Activated CD4-positive, alpha-beta T cell treated with anti-CD3 and anti-CD28 coated beads for 48 hours (primary cell): ENCODE data around the gene ZC3H7B.
"Not testable (repeated sequence)": the region's sequence is repeated elsewhere in the genome, so short reads cannot be mapped to it uniquely, and the experiment has no call there.

Experiments
- DNase-seq: peaks from one replicate; pipeline ENCODE4 v3.0.0-alpha.2; 2020

The ZC3H7B gene

GRCh38 chr22:41301085-41302020 lies at the start of gene ZC3H7B:
Gene ZC3H7B (plus strand): TSS chr22:41301525. CDS start chr22:41320661, 19,136 bp downstream.
- peak; percentile 89 for DNase-seq

GRCh38 chr22:41252365-41252764 lies 49.0 kb upstream of the ZC3H7B start:
- no peak for DNase-seq

- DNase-seq = no peak
These were observed 47.1 kb upstream of the ZC3H7B start for GRCh38 chr22:41254230-41254629.

- DNase-seq = no peak
These were observed 44.8 kb upstream of the ZC3H7B start for GRCh38 chr22:41256254-41257253.

GRCh38 chr22:41257696-41258095 lies 43.6 kb upstream of the ZC3H7B start:
- no peak for DNase-seq

- not testable (repeated sequence) for DNase-seq
These were observed 41.6 kb upstream of the ZC3H7B start for GRCh38 chr22:41259756-41260155.

GRCh38 chr22:41260871-41261270 lies 40.5 kb upstream of the ZC3H7B start:
- no peak for DNase-seq

- DNase-seq = no peak
These were observed 39.6 kb upstream of the ZC3H7B start for GRCh38 chr22:41261541-41262249.

- no peak for DNase-seq
These were observed 39.0 kb upstream of the ZC3H7B start for GRCh38 chr22:41262250-41262765.

- no peak for DNase-seq
These were observed 37.6 kb upstream of the ZC3H7B start for GRCh38 chr22:41263704-41264103.

GRCh38 chr22:41264408-41264941 lies 36.9 kb upstream of the ZC3H7B start:
- no peak for DNase-seq

GRCh38 chr22:41267958-41268357 lies 33.4 kb upstream of the ZC3H7B start:
- DNase-seq = no peak

- DNase-seq = no peak
These were observed 29.5 kb upstream of the ZC3H7B start for GRCh38 chr22:41271787-41272186.

GRCh38 chr22:41273128-41273527 lies 28.2 kb upstream of the ZC3H7B start:
- DNase-seq = no peak

- DNase-seq = no peak
These were observed 26.5 kb upstream of the ZC3H7B start for GRCh38 chr22:41274856-41275255.

- DNase-seq = no peak
These were observed 21.3 kb upstream of the ZC3H7B start for GRCh38 chr22:41280065-41280464.

- DNase-seq = no peak
These were observed 20.5 kb upstream of the ZC3H7B start for GRCh38 chr22:41280854-41281253.

GRCh38 chr22:41284465-41284864 lies 16.9 kb upstream of the ZC3H7B start:
- no peak for DNase-seq

- DNase-seq = peak; percentile 94
These were observed 15.9 kb upstream of the ZC3H7B start for GRCh38 chr22:41285441-41285819.

- peak; percentile 99 for DNase-seq
These were observed 15.3 kb upstream of the ZC3H7B start, which contains the start of gene RANGAP1 for GRCh38 chr22:41285820-41286638. Gene RANGAP1 (minus strand): TSS chr22:41286187. CDS start chr22:41281044, 5,143 bp downstream.

GRCh38 chr22:41286639-41287091 lies 14.7 kb upstream of the ZC3H7B start:
- peak; percentile 58 for DNase-seq
